ENCODE results near the gene ARFGAP2. TPM values are rescaled to one million over a fixed set of nuclear protein-coding genes. Genes with fewer than 3 reads are reported as not detected.
A peak's percentile ranks its signal among the peaks of the same experiment; 100 is the strongest.

Gene ARFGAP2
- total and polyA plus RNA-seq, 9 of the 15 experiments (the other 6 are each of a cell fraction or from before 2014, with no cell fraction given), result 29.1 to 140 (median 90.1) TPM

DNA sequence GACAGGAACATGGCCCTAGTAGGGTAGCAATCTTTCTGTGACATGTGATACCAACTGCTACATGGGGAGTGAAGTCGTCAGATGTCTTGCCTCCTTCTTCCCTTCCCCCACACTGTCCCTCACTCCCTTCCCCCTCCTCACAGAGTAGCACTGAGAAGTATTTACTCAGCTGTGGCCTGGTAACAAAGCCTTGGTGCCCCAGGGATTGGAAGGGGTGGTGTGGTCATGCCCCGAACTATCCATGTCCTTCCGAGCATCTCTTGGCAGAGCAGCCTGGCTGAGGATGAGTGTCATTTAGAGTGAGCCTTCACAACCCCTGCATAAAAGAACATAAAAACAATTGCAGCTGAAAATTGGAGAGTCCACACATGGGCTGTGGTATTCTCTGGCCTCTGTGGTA, 46.1 kb downstream of the ARFGAP2 start (continued):
- TF ChIP-seq TRIM25 (IDR thresholded peaks at IDR 0.05; ENCODE audit: borderline replicate concordance) (no peak), PCBP2 (IDR thresholded peaks at IDR 0.05; ENCODE audit: low read depth, low read length, poor library complexity, severe bottlenecking) (no peak), TBP (optimal IDR thresholded peaks at IDR 0.05; ENCODE audit: low read depth, low read length) (no peak), CEBPG (CRISPR knock-in tag; IDR thresholded peaks at IDR 0.05) (no peak), CEBPG (tag; conservative IDR thresholded peaks at IDR 0.05 in 1 of 2, IDR thresholded peaks at IDR 0.05 in 1 of 2) (no peak), RBM34 (IDR thresholded peaks at IDR 0.05; ENCODE audit: borderline replicate concordance, insufficient read depth, low read length) (no peak), FOXA3 (CRISPR knock-in tag; conservative IDR thresholded peaks at IDR 0.05 in 1 of 2, IDR thresholded peaks at IDR 0.05 in 1 of 2) (peak; percentile 85 to 93), HNRNPK (IDR thresholded peaks at IDR 0.05; ENCODE audit: low read depth, low read length, poor library complexity, severe bottlenecking) (no peak), BRD4 (IDR thresholded peaks at IDR 0.05) (no peak), CC2D1A (IDR thresholded peaks at IDR 0.05) (no peak), HES1 (IDR thresholded peaks at IDR 0.05; ENCODE audit: low read depth) (no peak), HNRNPLL (IDR thresholded peaks at IDR 0.05; ENCODE audit: low read depth, low read length, poor library complexity, severe bottlenecking) (no peak), RB1 (IDR thresholded peaks at IDR 0.05; ENCODE audit: low read depth) (no peak), FUS (optimal IDR thresholded peaks at IDR 0.05; ENCODE audit: low read depth, low read length) (no peak), LARP7 (IDR thresholded peaks at IDR 0.05) (no peak), E2F6 (IDR thresholded peaks at IDR 0.05; ENCODE audit: borderline replicate concordance in 1 of 2, extremely low read depth in 1 of 2, insufficient read depth in 1 of 2, insufficient read length in 1 of 2, low read depth in 1 of 2, low read length in 1 of 2, poor library complexity in 1 of 2, severe bottlenecking in 1 of 2) (no peak), YY1 (IDR thresholded peaks at IDR 0.05; ENCODE audit: borderline replicate concordance in 1 of 3, control insufficient read depth in 1 of 3, extremely low read depth in 1 of 3, insufficient read depth in 3 of 3, insufficient read length in 1 of 3, insufficient replicate concordance in 2 of 3, low read depth in 1 of 3, low read length in 2 of 3) (no peak), ELF4 (CRISPR knock-in tag; IDR thresholded peaks at IDR 0.05) (no peak)
- TF ChIP-seq, protein P1, sequence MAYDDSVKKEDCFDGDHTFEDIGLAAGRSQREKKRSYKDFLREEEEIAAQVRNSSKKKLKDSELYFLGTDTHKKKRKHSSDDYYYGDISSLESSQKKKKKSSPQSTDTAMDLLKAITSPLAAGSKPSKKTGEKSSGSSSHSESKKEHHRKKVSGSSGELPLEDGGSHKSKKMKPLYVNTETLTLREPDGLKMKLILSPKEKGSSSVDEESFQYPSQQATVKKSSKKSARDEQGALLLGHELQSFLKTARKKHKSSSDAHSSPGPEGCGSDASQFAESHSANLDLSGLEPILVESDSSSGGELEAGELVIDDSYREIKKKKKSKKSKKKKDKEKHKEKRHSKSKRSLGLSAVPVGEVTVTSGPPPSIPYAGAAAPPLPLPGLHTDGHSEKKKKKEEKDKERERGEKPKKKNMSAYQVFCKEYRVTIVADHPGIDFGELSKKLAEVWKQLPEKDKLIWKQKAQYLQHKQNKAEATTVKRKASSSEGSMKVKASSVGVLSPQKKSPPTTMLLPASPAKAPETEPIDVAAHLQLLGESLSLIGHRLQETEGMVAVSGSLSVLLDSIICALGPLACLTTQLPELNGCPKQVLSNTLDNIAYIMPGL (CRISPR knock-in tag; IDR thresholded peaks at IDR 0.05), result no peak
- TF ChIP-seq, protein P2, sequence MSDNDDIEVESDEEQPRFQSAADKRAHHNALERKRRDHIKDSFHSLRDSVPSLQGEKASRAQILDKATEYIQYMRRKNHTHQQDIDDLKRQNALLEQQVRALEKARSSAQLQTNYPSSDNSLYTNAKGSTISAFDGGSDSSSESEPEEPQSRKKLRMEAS (CRISPR knock-in tag; IDR thresholded peaks at IDR 0.05), result no peak
- TF ChIP-seq, protein P3, sequence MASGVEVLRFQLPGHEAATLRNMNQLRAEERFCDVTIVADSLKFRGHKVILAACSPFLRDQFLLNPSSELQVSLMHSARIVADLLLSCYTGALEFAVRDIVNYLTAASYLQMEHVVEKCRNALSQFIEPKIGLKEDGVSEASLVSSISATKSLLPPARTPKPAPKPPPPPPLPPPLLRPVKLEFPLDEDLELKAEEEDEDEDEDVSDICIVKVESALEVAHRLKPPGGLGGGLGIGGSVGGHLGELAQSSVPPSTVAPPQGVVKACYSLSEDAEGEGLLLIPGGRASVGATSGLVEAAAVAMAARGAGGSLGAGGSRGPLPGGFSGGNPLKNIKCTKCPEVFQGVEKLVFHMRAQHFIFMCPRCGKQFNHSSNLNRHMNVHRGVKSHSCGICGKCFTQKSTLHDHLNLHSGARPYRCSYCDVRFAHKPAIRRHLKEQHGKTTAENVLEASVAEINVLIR (CRISPR knock-in tag; IDR thresholded peaks at IDR 0.05), result no peak
